A549 (cell line): Measurements from ENCODE around the gene MEI1. TPM values are rescaled to one million over a fixed set of nuclear protein-coding genes. Genes with fewer than 3 reads are reported as not detected.
A peak's percentile ranks its signal among the peaks of the same experiment; 100 is the strongest.

Experiments
- CBX8 ChIP-seq: fragments of 200-600 bp; sonication (generic); IDR thresholded peaks from 2 replicates; pipeline ENCODE4 v1.6.1; 2016
- EHF ChIP-seq: fragments of 250-450 bp; sonication (Bioruptor Pico); IDR thresholded peaks from 2 replicates; pipeline ENCODE4 v1.5.0; 2020; ENCODE audit warnings: mild to moderate bottlenecking
- ESRRA ChIP-seq: fragments of 150-350 bp; IDR thresholded peaks from 2 replicates; pipeline ENCODE4 v1.6.1; 2014; ENCODE audit warnings: mild to moderate bottlenecking, low read length, borderline replicate concordance
- FOXS1 ChIP-seq: fragments of 250-450 bp; sonication (Bioruptor Pico); IDR thresholded peaks from 2 replicates; pipeline ENCODE4 v1.5.0; 2020; ENCODE audit warnings: mild to moderate bottlenecking, moderate library complexity
- HDAC2 ChIP-seq: fragments of 200-600 bp; sonication (generic); IDR thresholded peaks from 2 replicates; pipeline ENCODE4 v1.6.1; 2016
- HEYL ChIP-seq: fragments of 250-450 bp; sonication (Bioruptor Pico); IDR thresholded peaks from 2 replicates; pipeline ENCODE4 v1.8.0; 2021; ENCODE audit warnings: mild to moderate bottlenecking, moderate library complexity
- HOXB13 ChIP-seq: fragments of 250-450 bp; sonication (Bioruptor Pico); IDR thresholded peaks from 2 replicates; pipeline ENCODE4 v1.5.0; 2020; ENCODE audit warnings: low read depth, mild to moderate bottlenecking, moderate library complexity
- HOXB5 ChIP-seq: fragments of 250-450 bp; sonication (Bioruptor Pico); IDR thresholded peaks from 2 replicates; pipeline ENCODE4 v1.5.0; 2020; ENCODE audit warnings: mild to moderate bottlenecking, moderate library complexity
- JUNB ChIP-seq: fragments of >200 bp; sonication (Bioruptor Twin); formaldehyde crosslinking; IDR thresholded peaks from 2 replicates; pipeline ENCODE4 v1.6.1; 2016
- MAZ ChIP-seq: fragments of 150-350 bp; IDR thresholded peaks from 2 replicates; pipeline ENCODE4 v1.6.1; 2014; ENCODE audit warnings: antibody characterized with exemption, low read depth, low read length, borderline replicate concordance
- NPAS2 ChIP-seq: fragments of 250-450 bp; sonication (Bioruptor Pico); IDR thresholded peaks from 2 replicates; pipeline ENCODE4 v1.8.0; 2022; ENCODE audit warnings: mild to moderate bottlenecking, moderate library complexity, borderline replicate concordance
- PHF8 ChIP-seq: fragments of 200-600 bp; sonication (generic); IDR thresholded peaks from 2 replicates; pipeline ENCODE4 v1.6.1; 2016; ENCODE audit warnings: low read depth, mild to moderate bottlenecking, antibody characterized with exemption, moderate library complexity, borderline replicate concordance
- POLR2AphosphoS2 ChIP-seq: conservative IDR thresholded peaks from 2 replicates; pipeline ENCODE4 v1.6.1; 2012; ENCODE audit warnings: low read length, improper control_type of control experiment, inconsistent platforms
- RAD21 ChIP-seq, 2 experiments: fragments of >200 bp in 1 of 2; sonication (Bioruptor Twin) in 1 of 2; formaldehyde crosslinking in 1 of 2; IDR thresholded peaks in 1 of 2; conservative IDR thresholded peaks in 1 of 2; 2 replicates in 1 of 2; 3 replicates in 1 of 2; pipeline ENCODE4 v1.6.1; 2012 to 2018; ENCODE audit warnings: inconsistent platforms in 1 of 2
- RCOR1 ChIP-seq: fragments of 150-350 bp; IDR thresholded peaks from 2 replicates; pipeline ENCODE4 v1.6.1; 2014; ENCODE audit warnings: antibody characterized with exemption, low read length, low read depth
- RFX5 ChIP-seq: fragments of 450-650 bp; IDR thresholded peaks from 2 replicates; pipeline ENCODE4 v1.7.1; 2014; ENCODE audit warnings: antibody characterized with exemption, mild to moderate bottlenecking, moderate library complexity
- SMC3 ChIP-seq: fragments of >200 bp; sonication (Bioruptor Twin); formaldehyde crosslinking; IDR thresholded peaks from 3 replicates; pipeline ENCODE4 v1.6.1; 2018; ENCODE audit warnings: inconsistent platforms
- ZFP36 ChIP-seq: fragments of 450-650 bp; IDR thresholded peaks from 2 replicates; pipeline ENCODE4 v1.6.1; 2014; ENCODE audit warnings: borderline replicate concordance; ENCODE audit not compliant: partially characterized antibody
- polyA plus RNA-seq, 4 experiments: library from polyadenylated mRNA; depleted of rRNA in 3 of 4; stranded (reverse); fragments of >200 nt; fragmentation: RNase III in 1 of 4; extraction: RNeasy Plus Mini Kit Qiagen cat#74134 plus additional on column Dnase treatment in 1 of 4; gene quantifications; 2 replicates in 3 of 4; 3 replicates in 1 of 4; pipeline ENCODE4 v1.2.3, GENCODE V29; 2011 to 2017
- TF ChIP-seq, protein P1 (sequence below): fragments of 200-600 bp; sonication (generic); IDR thresholded peaks from 2 replicates; pipeline ENCODE4 v1.6.1; 2016; ENCODE audit warnings: antibody characterized with exemption, mild to moderate bottlenecking, moderate library complexity
- TF ChIP-seq, protein P2 (sequence below): IDR thresholded peaks from 2 replicates; pipeline ENCODE4 v1.6.1; 2012
- TF ChIP-seq, protein P3 (sequence below): IDR thresholded peaks from 2 replicates; pipeline ENCODE4 v1.6.1; 2012
- TF ChIP-seq, protein P4 (sequence below): IDR thresholded peaks from 2 replicates; pipeline ENCODE4 v1.6.1; 2012; ENCODE audit warnings: low read depth, borderline replicate concordance
- TF ChIP-seq, protein P5 (sequence below): fragments of >200 bp; sonication (Bioruptor Twin); formaldehyde crosslinking; IDR thresholded peaks from 2 replicates; pipeline ENCODE4 v1.6.1; 2016
- TF ChIP-seq, protein P6 (sequence below): fragments of >200 bp; sonication (Bioruptor Twin); formaldehyde crosslinking; IDR thresholded peaks from 3 replicates; pipeline ENCODE4 v1.6.1; 2016
- TF ChIP-seq, protein P7 (sequence below): fragments of 450-650 bp; IDR thresholded peaks from 2 replicates; pipeline ENCODE4 v1.6.1; 2014; ENCODE audit warnings: antibody characterized with exemption

MEI1 gene
- polyA plus RNA-seq, 2 of the 4 experiments (the other 2 are of a cell fraction), result 0.12 TPM; not detected in 1

DNA sequence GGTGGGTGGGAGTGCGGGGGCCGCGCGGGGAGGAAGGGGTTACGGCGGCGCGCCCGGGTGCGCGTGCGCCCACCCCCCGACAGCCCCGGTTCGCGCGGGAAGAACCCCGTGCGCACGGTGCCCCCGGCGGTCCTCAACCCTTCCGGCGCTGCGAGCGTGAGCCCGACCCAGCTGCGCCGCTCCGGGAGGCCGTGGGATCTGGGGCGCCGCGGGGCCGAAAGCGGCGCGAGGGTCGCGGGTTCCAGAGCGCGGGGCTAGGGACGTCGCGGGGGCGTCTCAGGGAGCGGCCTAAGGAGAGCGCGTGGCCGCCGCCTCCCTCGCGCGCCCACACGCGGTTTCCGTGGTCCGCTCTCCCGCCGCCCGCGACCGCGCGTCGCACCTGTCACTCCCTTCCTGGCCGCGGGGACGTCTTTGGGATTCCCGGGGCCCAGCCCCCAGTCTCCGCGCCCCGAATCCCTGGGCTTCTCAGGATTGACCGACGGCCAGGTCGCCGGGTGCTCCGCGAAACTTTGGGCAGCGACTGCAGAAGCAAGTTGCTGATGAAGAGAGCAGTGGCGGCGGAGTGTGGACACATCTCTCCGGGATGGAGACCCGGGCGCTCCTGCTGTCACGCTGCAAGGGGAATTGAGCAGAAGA is 134.2 kb downstream of the MEI1 start (continued):
- TF ChIP-seq, protein P1, sequence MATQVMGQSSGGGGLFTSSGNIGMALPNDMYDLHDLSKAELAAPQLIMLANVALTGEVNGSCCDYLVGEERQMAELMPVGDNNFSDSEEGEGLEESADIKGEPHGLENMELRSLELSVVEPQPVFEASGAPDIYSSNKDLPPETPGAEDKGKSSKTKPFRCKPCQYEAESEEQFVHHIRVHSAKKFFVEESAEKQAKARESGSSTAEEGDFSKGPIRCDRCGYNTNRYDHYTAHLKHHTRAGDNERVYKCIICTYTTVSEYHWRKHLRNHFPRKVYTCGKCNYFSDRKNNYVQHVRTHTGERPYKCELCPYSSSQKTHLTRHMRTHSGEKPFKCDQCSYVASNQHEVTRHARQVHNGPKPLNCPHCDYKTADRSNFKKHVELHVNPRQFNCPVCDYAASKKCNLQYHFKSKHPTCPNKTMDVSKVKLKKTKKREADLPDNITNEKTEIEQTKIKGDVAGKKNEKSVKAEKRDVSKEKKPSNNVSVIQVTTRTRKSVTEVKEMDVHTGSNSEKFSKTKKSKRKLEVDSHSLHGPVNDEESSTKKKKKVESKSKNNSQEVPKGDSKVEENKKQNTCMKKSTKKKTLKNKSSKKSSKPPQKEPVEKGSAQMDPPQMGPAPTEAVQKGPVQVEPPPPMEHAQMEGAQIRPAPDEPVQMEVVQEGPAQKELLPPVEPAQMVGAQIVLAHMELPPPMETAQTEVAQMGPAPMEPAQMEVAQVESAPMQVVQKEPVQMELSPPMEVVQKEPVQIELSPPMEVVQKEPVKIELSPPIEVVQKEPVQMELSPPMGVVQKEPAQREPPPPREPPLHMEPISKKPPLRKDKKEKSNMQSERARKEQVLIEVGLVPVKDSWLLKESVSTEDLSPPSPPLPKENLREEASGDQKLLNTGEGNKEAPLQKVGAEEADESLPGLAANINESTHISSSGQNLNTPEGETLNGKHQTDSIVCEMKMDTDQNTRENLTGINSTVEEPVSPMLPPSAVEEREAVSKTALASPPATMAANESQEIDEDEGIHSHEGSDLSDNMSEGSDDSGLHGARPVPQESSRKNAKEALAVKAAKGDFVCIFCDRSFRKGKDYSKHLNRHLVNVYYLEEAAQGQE, result no peak
- TF ChIP-seq CBX8 (no peak), ESRRA (no peak), NPAS2 (CRISPR knock-in tag) (no peak), RCOR1 (no peak), PHF8 (peak; percentile 41), MAZ (no peak), ZFP36 (no peak), POLR2AphosphoS2 (no peak), RAD21 (conservative IDR thresholded peaks at IDR 0.05 in 1 of 2, IDR thresholded peaks at IDR 0.05 in 1 of 2) (no peak), FOXS1 (CRISPR knock-in tag) (no peak), JUNB (no peak), SMC3 (no peak), HOXB5 (CRISPR knock-in tag) (0 out of 2 replicates have a peak, but pooled peaks have one; percentile 34), HEYL (no peak), HOXB13 (peak; percentile 24; the same call in 1 of the 2 replicates), EHF (no peak), RFX5 (no peak), HDAC2 (no peak)
- TF ChIP-seq, protein P2, sequence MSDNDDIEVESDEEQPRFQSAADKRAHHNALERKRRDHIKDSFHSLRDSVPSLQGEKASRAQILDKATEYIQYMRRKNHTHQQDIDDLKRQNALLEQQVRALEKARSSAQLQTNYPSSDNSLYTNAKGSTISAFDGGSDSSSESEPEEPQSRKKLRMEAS, result peak; percentile 67; the same call in 1 of the 2 replicates
- TF ChIP-seq, protein P3, sequence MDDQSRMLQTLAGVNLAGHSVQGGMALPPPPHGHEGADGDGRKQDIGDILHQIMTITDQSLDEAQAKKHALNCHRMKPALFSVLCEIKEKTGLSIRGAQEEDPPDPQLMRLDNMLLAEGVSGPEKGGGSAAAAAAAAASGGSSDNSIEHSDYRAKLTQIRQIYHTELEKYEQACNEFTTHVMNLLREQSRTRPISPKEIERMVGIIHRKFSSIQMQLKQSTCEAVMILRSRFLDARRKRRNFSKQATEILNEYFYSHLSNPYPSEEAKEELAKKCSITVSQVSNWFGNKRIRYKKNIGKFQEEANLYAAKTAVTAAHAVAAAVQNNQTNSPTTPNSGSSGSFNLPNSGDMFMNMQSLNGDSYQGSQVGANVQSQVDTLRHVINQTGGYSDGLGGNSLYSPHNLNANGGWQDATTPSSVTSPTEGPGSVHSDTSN, result no peak
- TF ChIP-seq, protein P4, sequence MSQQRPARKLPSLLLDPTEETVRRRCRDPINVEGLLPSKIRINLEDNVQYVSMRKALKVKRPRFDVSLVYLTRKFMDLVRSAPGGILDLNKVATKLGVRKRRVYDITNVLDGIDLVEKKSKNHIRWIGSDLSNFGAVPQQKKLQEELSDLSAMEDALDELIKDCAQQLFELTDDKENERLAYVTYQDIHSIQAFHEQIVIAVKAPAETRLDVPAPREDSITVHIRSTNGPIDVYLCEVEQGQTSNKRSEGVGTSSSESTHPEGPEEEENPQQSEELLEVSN, result peak; percentile 71; the same call in 1 of the 2 replicates
- TF ChIP-seq, protein P5, sequence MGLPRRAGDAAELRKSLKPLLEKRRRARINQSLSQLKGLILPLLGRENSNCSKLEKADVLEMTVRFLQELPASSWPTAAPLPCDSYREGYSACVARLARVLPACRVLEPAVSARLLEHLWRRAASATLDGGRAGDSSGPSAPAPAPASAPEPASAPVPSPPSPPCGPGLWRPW, result no peak
- TF ChIP-seq, protein P6, sequence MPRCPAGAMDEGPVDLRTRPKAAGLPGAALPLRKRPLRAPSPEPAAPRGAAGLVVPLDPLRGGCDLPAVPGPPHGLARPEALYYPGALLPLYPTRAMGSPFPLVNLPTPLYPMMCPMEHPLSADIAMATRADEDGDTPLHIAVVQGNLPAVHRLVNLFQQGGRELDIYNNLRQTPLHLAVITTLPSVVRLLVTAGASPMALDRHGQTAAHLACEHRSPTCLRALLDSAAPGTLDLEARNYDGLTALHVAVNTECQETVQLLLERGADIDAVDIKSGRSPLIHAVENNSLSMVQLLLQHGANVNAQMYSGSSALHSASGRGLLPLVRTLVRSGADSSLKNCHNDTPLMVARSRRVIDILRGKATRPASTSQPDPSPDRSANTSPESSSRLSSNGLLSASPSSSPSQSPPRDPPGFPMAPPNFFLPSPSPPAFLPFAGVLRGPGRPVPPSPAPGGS, result no peak
- TF ChIP-seq, protein P7, sequence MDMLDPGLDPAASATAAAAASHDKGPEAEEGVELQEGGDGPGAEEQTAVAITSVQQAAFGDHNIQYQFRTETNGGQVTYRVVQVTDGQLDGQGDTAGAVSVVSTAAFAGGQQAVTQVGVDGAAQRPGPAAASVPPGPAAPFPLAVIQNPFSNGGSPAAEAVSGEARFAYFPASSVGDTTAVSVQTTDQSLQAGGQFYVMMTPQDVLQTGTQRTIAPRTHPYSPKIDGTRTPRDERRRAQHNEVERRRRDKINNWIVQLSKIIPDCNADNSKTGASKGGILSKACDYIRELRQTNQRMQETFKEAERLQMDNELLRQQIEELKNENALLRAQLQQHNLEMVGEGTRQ, result no peak
